Liver (tissue), 9 donors: Measurements from ENCODE around the gene ADPGK. TPM values are rescaled to one million over a fixed set of nuclear protein-coding genes. Genes with fewer than 3 reads are reported as not detected.

Experiments used
- DNase-seq: peaks from one replicate; pipeline ENCODE4 v3.0.0-alpha.2; 2017; ENCODE audit warnings: low spot score
- H3K27ac ChIP-seq, 2 donors: one replicate each; pipeline ENCODE4 v1.7.0; 2013; ENCODE audit warnings: inconsistent platforms in 2 of 2, low read length in 2 of 2, control low read depth in 1 of 2, low read depth in 1 of 2, mild to moderate bottlenecking in 1 of 2
- H3K27me3 ChIP-seq, 4 donors: one replicate each; pipeline versions ENCODE4 v1.6.1 to v1.7.0; 2013; ENCODE audit warnings: low read length in 3 of 4, inconsistent platforms in 1 of 4, mild to moderate bottlenecking in 1 of 4, moderate library complexity in 1 of 4; ENCODE audit not compliant: control insufficient read depth in 4 of 4, insufficient read depth in 4 of 4
- H3K36me3 ChIP-seq, 4 donors: one replicate each; pipeline versions ENCODE4 v1.6.1 to v1.7.0; 2013; ENCODE audit warnings: low read length in 3 of 4, mild to moderate bottlenecking in 3 of 4, low read depth in 1 of 4, moderate library complexity in 1 of 4; ENCODE audit not compliant: control insufficient read depth in 4 of 4, insufficient read depth in 3 of 4
- H3K4me1 ChIP-seq, 4 donors: one replicate each; pipeline versions ENCODE4 v1.6.1 to v1.7.0; 2013; ENCODE audit warnings: low read length in 3 of 4, mild to moderate bottlenecking in 3 of 4, moderate library complexity in 1 of 4; ENCODE audit not compliant: control insufficient read depth in 4 of 4, insufficient read depth in 4 of 4
- H3K4me3 ChIP-seq, 3 donors: one replicate each; pipeline versions ENCODE4 v1.6.1 to v1.7.0; 2013; ENCODE audit warnings: low read length in 3 of 3, control low read depth in 1 of 3, low read depth in 1 of 3, mild to moderate bottlenecking in 1 of 3
- H3K9ac ChIP-seq, 2 donors: one replicate each; pipeline ENCODE4 v1.7.0; 2013; ENCODE audit warnings: low read length in 2 of 2, mild to moderate bottlenecking in 2 of 2, moderate library complexity in 2 of 2, control low read depth in 1 of 2, low read depth in 1 of 2
- H3K9me3 ChIP-seq, 4 donors: one replicate each; pipeline versions ENCODE4 v1.6.1 to v1.7.0; 2013; ENCODE audit warnings: low read length in 3 of 4; ENCODE audit not compliant: control insufficient read depth in 4 of 4
- EGR1 ChIP-seq, 2 donors: IDR thresholded peaks; 2 replicates each; pipeline ENCODE4 v1.6.1; 2016 to 2018; ENCODE audit warnings: antibody characterized with exemption in 2 of 2, low read depth in 2 of 2
- FOXA1 ChIP-seq: IDR thresholded peaks from 2 replicates; pipeline ENCODE4 v1.6.1; 2016; ENCODE audit warnings: antibody characterized with exemption
- FOXA2 ChIP-seq: IDR thresholded peaks from 2 replicates; pipeline ENCODE4 v1.6.1; 2016; ENCODE audit warnings: antibody characterized with exemption
- GABPA ChIP-seq, 2 donors: IDR thresholded peaks in 1 of 2; conservative IDR thresholded peaks in 1 of 2; 2 replicates each; pipeline ENCODE4 v1.6.1; 2016; ENCODE audit warnings: antibody characterized with exemption in 2 of 2, mild to moderate bottlenecking in 1 of 2, moderate library complexity in 1 of 2
- HNF4A ChIP-seq, 2 donors: conservative IDR thresholded peaks; 2 replicates each; pipeline ENCODE4 v1.6.1; 2016; ENCODE audit warnings: antibody characterized with exemption in 2 of 2, mild to moderate bottlenecking in 2 of 2
- HNF4G ChIP-seq: IDR thresholded peaks from 2 replicates; pipeline ENCODE4 v1.6.1; 2016; ENCODE audit warnings: antibody characterized with exemption
- JUND ChIP-seq, 2 donors: IDR thresholded peaks; 2 replicates each; pipeline ENCODE4 v1.6.1; 2016; ENCODE audit warnings: antibody characterized with exemption in 2 of 2
- MAX ChIP-seq: IDR thresholded peaks from 2 replicates; pipeline ENCODE4 v1.6.1; 2016; ENCODE audit warnings: antibody characterized with exemption
- NR2F2 ChIP-seq: IDR thresholded peaks from 2 replicates; pipeline ENCODE4 v1.6.1; 2016; ENCODE audit warnings: antibody characterized with exemption
- RAD21 ChIP-seq, 2 donors: IDR thresholded peaks; 2 replicates each; pipeline ENCODE4 v1.6.1; 2016; ENCODE audit warnings: antibody characterized with exemption in 2 of 2, mild to moderate bottlenecking in 2 of 2
- RXRA ChIP-seq, 2 donors: IDR thresholded peaks; 2 replicates each; pipeline ENCODE4 v1.6.1; 2017 to 2018; ENCODE audit warnings: antibody characterized with exemption in 2 of 2, mild to moderate bottlenecking in 1 of 2
- SP1 ChIP-seq: IDR thresholded peaks from 2 replicates; pipeline ENCODE4 v1.6.1; 2018; ENCODE audit warnings: antibody characterized with exemption, mild to moderate bottlenecking
- TAF1 ChIP-seq: conservative IDR thresholded peaks from 2 replicates; pipeline ENCODE4 v1.6.1; 2016; ENCODE audit warnings: antibody characterized with exemption, mild to moderate bottlenecking
- YY1 ChIP-seq: IDR thresholded peaks from 2 replicates; pipeline ENCODE4 v1.6.1; 2016; ENCODE audit warnings: antibody characterized with exemption, mild to moderate bottlenecking
- ZBTB33 ChIP-seq: IDR thresholded peaks from 2 replicates; pipeline ENCODE4 v1.6.1; 2016; ENCODE audit warnings: antibody characterized with exemption
- WGBS: extraction: QIAGEN DNeasy Blood & Tissue Kit; methylation state at CpG from one replicate; pipeline ENCODE4 v1.1.7; 2013; 5-methylcytosine and 5-hydroxymethylcytosine counted together
- polyA plus RNA-seq, 2 donors: library from polyadenylated mRNA; stranded (reverse) in 1 of 2; unstranded in 1 of 2; fragments of 200-250 nt in 1 of 2; fragments of >200 nt in 1 of 2; fragmentation: Nextera tagmentation in 1 of 2; extraction: Ambion mirVana in 1 of 2; gene quantifications; one replicate each; pipeline versions ENCODE4 v1.2.1 to v1.2.3, GENCODE V29; 2013 to 2015
- total RNA-seq, 2 donors: library from RNA; depleted of rRNA; stranded (reverse); fragments of >200 nt; gene quantifications; one replicate each; pipeline ENCODE4 v1.2.3, GENCODE V29; 2014
- TF ChIP-seq, protein P1 (sequence below): IDR thresholded peaks from 2 replicates; pipeline ENCODE4 v1.6.1; 2016; ENCODE audit warnings: antibody characterized with exemption
- TF ChIP-seq, protein P2 (sequence below): IDR thresholded peaks from 2 replicates; pipeline ENCODE4 v1.6.1; 2016; ENCODE audit warnings: antibody characterized with exemption, mild to moderate bottlenecking
- TF ChIP-seq, protein P3 (sequence below): fragments of 150-350 bp; IDR thresholded peaks from 2 replicates; pipeline ENCODE4 v1.5.1; 2017; ENCODE audit warnings: improper control_type of control experiment, low read depth, low read length; ENCODE audit not compliant: missing input control
- donor health status: healthy.
- donor health status: healthy.
- donor health status: healthy.
- donor health status: healthy.
- donor health status: healthy.

Gene ADPGK
- total and polyA plus RNA-seq, 4 donors = 12.2 to 35.5 (median 20.0) TPM

GRCh38 chr15:72764656-72765055, 18.9 kb downstream of the ADPGK start:
- Histone ChIP-seq H3K9ac (no peak overlapping the region), H3K4me3 (no peak overlapping the region), H3K4me1 (no peaks in the 10 kb centered on the region), H3K27me3 (no peaks in the 10 kb centered on the region), H3K9me3 (peaks cover 0 to 9% (median 1%) of the 10 kb centered on the region in 4 donors), H3K36me3 (peaks cover 3 to 40% (median 34%) of the 10 kb centered on the region in 4 donors), H3K27ac (no peak overlapping the region)
- 98% methylated on average over 3 of the region's 3 CpGs for WGBS
- TF ChIP-seq HNF4A (conservative IDR thresholded peaks at IDR 0.05) = no peak
- no peak for TF ChIP-seq TAF1
- no peak for TF ChIP-seq ZBTB33
- TF ChIP-seq MAX = no peak
- TF ChIP-seq RAD21 (IDR thresholded peaks at IDR 0.05) = no peak
- no peak for TF ChIP-seq NR2F2
- no peak for TF ChIP-seq EGR1 (IDR thresholded peaks at IDR 0.05; ENCODE audit: low read depth in 2 of 2)
- TF ChIP-seq, protein P1, sequence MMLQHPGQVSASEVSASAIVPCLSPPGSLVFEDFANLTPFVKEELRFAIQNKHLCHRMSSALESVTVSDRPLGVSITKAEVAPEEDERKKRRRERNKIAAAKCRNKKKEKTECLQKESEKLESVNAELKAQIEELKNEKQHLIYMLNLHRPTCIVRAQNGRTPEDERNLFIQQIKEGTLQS = no peak
- no peak for TF ChIP-seq JUND (IDR thresholded peaks at IDR 0.05)
- TF ChIP-seq GABPA (IDR thresholded peaks at IDR 0.05 in 1 of 2, conservative IDR thresholded peaks at IDR 0.05 in 1 of 2) = no peak
- TF ChIP-seq HNF4G = no peak
- TF ChIP-seq YY1 = no peak
- no peak for TF ChIP-seq SP1
- TF ChIP-seq, protein P2, sequence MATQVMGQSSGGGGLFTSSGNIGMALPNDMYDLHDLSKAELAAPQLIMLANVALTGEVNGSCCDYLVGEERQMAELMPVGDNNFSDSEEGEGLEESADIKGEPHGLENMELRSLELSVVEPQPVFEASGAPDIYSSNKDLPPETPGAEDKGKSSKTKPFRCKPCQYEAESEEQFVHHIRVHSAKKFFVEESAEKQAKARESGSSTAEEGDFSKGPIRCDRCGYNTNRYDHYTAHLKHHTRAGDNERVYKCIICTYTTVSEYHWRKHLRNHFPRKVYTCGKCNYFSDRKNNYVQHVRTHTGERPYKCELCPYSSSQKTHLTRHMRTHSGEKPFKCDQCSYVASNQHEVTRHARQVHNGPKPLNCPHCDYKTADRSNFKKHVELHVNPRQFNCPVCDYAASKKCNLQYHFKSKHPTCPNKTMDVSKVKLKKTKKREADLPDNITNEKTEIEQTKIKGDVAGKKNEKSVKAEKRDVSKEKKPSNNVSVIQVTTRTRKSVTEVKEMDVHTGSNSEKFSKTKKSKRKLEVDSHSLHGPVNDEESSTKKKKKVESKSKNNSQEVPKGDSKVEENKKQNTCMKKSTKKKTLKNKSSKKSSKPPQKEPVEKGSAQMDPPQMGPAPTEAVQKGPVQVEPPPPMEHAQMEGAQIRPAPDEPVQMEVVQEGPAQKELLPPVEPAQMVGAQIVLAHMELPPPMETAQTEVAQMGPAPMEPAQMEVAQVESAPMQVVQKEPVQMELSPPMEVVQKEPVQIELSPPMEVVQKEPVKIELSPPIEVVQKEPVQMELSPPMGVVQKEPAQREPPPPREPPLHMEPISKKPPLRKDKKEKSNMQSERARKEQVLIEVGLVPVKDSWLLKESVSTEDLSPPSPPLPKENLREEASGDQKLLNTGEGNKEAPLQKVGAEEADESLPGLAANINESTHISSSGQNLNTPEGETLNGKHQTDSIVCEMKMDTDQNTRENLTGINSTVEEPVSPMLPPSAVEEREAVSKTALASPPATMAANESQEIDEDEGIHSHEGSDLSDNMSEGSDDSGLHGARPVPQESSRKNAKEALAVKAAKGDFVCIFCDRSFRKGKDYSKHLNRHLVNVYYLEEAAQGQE = no peak
- no peak for TF ChIP-seq RXRA (IDR thresholded peaks at IDR 0.05)
- TF ChIP-seq, protein P3, sequence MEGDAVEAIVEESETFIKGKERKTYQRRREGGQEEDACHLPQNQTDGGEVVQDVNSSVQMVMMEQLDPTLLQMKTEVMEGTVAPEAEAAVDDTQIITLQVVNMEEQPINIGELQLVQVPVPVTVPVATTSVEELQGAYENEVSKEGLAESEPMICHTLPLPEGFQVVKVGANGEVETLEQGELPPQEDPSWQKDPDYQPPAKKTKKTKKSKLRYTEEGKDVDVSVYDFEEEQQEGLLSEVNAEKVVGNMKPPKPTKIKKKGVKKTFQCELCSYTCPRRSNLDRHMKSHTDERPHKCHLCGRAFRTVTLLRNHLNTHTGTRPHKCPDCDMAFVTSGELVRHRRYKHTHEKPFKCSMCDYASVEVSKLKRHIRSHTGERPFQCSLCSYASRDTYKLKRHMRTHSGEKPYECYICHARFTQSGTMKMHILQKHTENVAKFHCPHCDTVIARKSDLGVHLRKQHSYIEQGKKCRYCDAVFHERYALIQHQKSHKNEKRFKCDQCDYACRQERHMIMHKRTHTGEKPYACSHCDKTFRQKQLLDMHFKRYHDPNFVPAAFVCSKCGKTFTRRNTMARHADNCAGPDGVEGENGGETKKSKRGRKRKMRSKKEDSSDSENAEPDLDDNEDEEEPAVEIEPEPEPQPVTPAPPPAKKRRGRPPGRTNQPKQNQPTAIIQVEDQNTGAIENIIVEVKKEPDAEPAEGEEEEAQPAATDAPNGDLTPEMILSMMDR = no peak
- no peak for TF ChIP-seq FOXA2
- TF ChIP-seq FOXA1 = no peak
- DNase-seq = no peak
